GM12864 (cell line): Measurements from ENCODE around the gene TRAF2.

Experiments
- DNase-seq: peaks from one replicate; pipeline ENCODE4 v3.0.0-alpha.2; 2011; ENCODE audit warnings: low read depth
- H3K4me3 ChIP-seq: 2 replicates; pipeline ENCODE4 v1.5.1; 2011; ENCODE audit warnings: mild to moderate bottlenecking, low read depth, low read length, control low read depth
- CTCF ChIP-seq: IDR thresholded peaks from 2 replicates; pipeline ENCODE4 v1.5.1; 2011; ENCODE audit warnings: low read depth, mild to moderate bottlenecking, moderate library complexity, low read length, control low read depth, inconsistent platforms; ENCODE audit errors: missing control alignments

The TRAF2 gene

DNA sequence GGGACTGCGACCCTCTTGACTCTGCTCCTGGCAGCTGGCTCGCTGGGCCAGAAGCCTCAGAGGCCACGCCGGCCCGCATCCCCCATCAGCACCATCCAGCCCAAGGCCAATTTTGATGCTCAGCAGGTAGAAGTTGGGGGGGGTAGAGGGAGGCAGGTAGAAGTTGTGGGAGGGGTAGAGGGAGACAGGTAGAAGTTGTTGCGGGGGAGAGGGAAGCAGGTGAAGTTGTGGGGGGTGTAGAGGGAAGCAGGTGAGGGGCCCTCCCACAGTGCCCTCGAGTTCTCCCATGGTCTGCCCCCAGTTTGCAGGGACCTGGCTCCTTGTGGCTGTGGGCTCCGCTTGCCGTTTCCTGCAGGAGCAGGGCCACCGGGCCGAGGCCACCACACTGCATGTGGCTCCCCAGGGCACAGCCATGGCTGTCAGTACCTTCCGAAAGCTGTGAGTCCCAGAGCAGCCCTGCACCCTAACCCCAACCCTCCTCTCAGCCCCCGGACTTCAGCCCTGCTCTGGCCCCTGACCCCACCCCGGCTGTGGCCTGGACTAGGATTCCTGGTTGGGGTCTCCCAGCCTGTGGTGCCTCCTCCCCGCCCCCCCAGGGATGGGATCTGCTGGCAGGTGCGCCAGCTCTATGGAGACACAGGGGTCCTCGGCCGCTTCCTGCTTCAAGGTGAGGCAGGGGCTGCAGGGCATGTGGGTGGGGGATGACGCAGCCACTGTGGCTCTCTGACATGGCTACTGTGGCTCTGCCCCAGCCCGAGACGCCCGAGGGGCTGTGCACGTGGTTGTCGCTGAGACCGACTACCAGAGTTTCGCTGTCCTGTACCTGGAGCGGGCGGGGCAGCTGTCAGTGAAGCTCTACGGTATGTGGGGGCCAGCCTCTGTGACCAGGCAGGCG lies 59.3 kb downstream of the TRAF2 start:
- H3K4me3 ChIP-seq: no peak overlapping the region
- TF ChIP-seq CTCF: no peak
- DNase-seq: no peak

GRCh38 chr9:136946228-136947027 lies 60.1 kb downstream of the TRAF2 start:
- no peak for DNase-seq
- TF ChIP-seq CTCF: no peak
- H3K4me3 ChIP-seq: no peak overlapping the region

DNA sequence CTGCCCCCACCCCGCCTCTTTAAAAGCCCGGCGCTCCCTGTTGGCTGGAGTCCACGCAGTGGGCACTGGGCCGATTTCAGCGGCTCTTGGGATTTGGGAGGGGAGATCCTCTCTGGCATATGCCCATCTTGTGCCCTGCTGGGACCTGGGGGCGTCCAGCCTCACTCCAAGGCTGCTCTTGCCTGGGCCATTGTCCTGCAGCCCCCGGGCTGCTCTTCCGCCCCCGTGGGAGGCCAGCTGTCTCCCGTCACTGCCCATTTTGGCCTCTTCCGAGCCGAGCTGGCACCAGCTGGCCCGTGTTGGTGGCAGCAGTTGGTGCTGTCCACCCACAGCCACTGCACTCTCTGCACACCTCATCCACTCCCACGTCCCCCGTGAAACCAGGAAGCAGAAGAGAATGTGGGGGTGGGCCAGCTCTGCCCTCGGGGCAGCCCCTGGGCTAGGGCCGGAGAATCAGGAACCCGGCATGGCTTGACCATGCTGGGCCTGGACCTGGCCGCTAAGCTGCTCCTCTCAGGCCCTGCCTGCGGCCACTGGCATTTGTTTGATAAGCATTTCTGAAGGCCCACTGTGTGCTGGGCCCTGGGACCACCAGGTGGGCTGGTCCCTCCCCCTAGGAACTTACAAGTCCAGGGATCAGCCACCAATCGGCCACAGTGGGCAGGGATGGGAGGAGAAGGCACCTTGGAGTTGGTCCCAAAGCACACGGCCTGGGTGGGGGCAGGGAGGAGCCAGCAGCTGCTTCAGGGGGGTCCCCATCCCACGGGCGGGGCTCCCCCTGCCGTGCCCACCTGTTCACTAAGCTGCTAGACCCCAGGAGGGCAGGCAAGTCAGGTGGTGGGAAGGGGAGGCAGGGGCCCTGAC lies 60.9 kb downstream of the TRAF2 start:
- H3K4me3 ChIP-seq: no peak overlapping the region
- TF ChIP-seq CTCF: no peak
- DNase-seq: no peak

DNA sequence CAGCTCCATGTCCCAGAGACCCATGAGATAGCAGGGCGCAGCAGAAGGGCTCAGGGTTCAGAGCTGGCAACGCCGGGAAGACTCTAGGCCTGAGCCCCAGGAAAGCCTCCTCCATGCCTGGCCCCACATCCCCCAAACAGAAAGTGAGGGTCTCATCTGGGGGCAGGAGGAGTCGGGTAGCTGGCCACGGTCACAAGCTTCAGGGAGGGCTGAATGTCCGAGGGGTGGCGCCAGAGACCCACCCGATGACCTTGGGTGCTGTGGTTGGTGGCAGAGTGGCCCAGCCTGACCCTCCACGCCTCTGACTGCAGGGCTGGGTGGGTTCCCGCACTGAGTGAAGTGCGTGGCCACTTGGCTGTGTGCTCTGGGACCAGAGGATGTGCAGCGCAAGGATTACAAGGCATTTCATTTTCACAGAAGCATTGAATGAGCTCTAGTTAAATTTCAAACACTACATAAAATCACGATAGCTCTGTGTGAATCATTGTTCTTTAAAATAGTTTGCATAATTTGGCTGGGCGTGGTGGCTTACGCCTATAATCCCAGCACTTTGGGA lies 61.7 kb downstream of the TRAF2 start:
- no peak overlapping the region for H3K4me3 ChIP-seq

DNA sequence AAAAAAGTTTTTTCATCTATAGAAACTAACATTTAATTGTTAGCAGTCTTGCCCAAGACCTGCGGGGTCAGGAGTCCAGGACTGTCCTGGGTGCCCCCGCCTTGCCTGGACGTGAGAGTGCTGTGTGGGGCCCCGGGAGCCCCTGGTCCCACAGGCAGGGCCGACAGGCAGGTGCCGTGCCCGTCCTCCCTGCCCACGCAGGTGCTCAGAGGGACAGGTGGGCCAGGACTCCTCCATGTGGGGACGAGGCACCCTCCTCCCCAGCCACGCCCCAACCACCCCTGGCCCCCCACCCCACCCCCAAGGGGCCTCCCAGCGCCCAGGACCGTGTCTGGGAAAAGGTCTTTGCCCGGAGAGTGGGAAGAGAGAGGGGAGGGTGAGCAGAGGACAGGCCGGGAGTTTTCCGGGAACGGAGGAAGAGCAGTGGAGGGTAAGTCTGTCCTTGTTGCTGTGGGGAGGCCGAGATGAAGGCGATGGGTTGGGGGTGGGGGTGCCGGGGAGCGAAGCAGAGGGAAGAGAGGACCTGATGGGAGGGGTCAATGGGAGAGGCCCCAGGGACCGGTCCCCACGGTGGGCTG lies 63.0 kb downstream of the TRAF2 start:
- peak overlapping the region; percentile 55 for H3K4me3 ChIP-seq
- TF ChIP-seq CTCF: no peak
- no peak for DNase-seq

More for the DNA sequence above, 61.7 kb downstream of the TRAF2 start:
- TF ChIP-seq CTCF: peak; percentile 56
- DNase-seq: no peak

DNA sequence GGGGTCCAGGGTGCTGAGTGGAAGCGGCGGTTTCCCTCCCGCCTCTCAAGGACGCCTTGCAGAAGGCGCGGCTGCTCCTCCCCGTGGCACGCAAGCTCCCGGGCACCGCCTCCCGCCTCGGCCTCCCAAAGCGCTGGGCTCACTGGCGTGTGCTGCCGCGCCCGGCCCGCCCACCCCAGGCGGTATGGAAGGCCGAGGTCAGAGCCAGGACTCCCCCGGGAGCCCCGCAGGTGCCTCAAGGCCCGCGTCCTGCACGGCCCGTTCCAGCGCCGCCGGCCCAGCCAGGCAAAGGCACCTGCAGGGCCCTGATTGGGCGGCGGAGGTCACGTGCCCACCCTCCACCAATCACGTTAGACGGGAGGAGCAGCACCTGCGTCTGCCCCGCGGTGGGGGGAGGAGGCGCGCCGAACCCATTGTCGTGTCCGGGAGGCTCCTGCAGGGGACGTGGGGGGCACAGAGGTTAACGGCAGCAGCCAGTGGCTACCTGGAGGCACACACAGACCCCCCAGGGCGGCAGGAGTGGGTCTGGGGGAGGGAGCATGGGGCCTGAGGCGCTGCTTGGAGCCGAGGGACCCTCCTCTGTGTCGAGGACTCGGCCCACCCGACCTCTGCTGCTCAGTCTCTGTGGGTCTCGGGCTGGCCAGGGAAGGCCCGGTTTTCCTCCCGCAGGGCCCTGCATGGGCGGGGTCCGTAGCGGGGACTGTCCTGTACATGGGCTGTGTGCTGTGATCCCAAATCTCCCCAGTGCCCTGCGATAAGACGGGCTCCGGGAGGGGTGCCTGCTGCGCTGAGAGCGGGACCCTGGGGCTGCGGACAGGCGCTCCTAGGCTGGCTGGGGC lies 63.7 kb downstream of the TRAF2 start:
- H3K4me3 ChIP-seq: peak overlapping the region; percentile 55
- TF ChIP-seq CTCF: peak; percentile 36
- DNase-seq: peak; percentile 87
